Right lobe of liver (tissue), 6 donors: ENCODE data around the gene TRIM31. TPM values are rescaled to one million over a fixed set of nuclear protein-coding genes. Genes with fewer than 3 reads are reported as not detected.

ENCODE experiments used
- ATAC-seq, 4 donors: fragments of 200-7000 bp; cut with Tn5 transposase; one replicate each; pipeline ENCODE4 v1.9.1; 2020; ENCODE audit warnings: mild to moderate bottlenecking in 4 of 4, moderate library complexity in 4 of 4
- DNase-seq, 3 donors: peaks; one replicate each; pipeline ENCODE4 v3.0.0-alpha.2; 2020
- H3K27ac ChIP-seq, 3 donors: fragments of 200-600 bp; one replicate each; pipeline ENCODE4 v1.8.0; 2022
- H3K27me3 ChIP-seq, 2 donors: fragments of 200-600 bp; one replicate each; pipeline ENCODE4 v1.8.0; 2022
- H3K36me3 ChIP-seq, 4 donors: fragments of 200-600 bp; sonication (generic) in 1 of 4; one replicate each; pipeline versions ENCODE4 v1.5.1 to v1.8.0; 2017 to 2022; ENCODE audit warnings: control low read depth in 1 of 4
- H3K4me1 ChIP-seq, 4 donors: fragments of 200-600 bp; sonication (generic) in 1 of 4; one replicate each; pipeline versions ENCODE4 v1.5.1 to v1.8.0; 2017 to 2022; ENCODE audit warnings: control low read depth in 1 of 4
- H3K4me3 ChIP-seq, 3 donors: fragments of 200-600 bp; one replicate each; pipeline ENCODE4 v1.8.0; 2022
- H3K9me3 ChIP-seq, 4 donors: fragments of 200-600 bp; sonication (generic) in 1 of 4; one replicate each; pipeline versions ENCODE4 v1.5.1 to v1.8.0; 2017 to 2022; ENCODE audit warnings: control low read depth in 1 of 4
- POLR2A ChIP-seq: fragments of 450-650 bp; IDR thresholded peaks from one replicate; pipeline ENCODE4 v1.6.1; 2017; ENCODE audit warnings: antibody characterized with exemption, mild to moderate bottlenecking
- WGBS: methylation state at CpG from one replicate; pipeline ENCODE4 v1.1.6; 2018; ENCODE audit warnings: low coverage, low lambda C conversion rate; ENCODE audit not compliant: insufficient coverage; ENCODE audit errors: missing lambda C conversion rate; 5-methylcytosine and 5-hydroxymethylcytosine counted together
- intact Hi-C, 2 donors: fragments of 100-400 bp; cut with DNase I; formaldehyde crosslinking; loops; one replicate each; pipeline versions ENCODE4 v1.11.2 to v1.14.1; 2022
- total RNA-seq, 6 experiments: library from RNA; depleted of rRNA in 2 of 6; stranded (reverse); fragments of >200 nt in 2 of 6; fragmentation: NEBNext Ultra II Directional in 3 of 6; extraction: Animal tissue kit (Norgen Biotek cat#: 25700) in 3 of 6; gene quantifications; one replicate each; pipeline versions ENCODE4 v1.1.0 to v1.2.4, GENCODE V29; 2016 to 2023
- TF ChIP-seq, protein P1 (sequence below), 4 donors: fragments of 200-600 bp in 3 of 4; fragments of 450-650 bp in 1 of 4; IDR thresholded peaks; one replicate each; pipeline versions ENCODE4 v1.5.1 to v1.8.0; 2016 to 2022; ENCODE audit warnings: antibody characterized with exemption in 4 of 4, mild to moderate bottlenecking in 2 of 4
- donor health status: DM: no; HTN: yes; CAD: no.
- donor health status: DM: no; HTN: no; CAD: no.
- donor health status: DM: no; HTN: no; CAD: no.
- donor health status: DM: no; HTN: yes; CAD: no.
- donor health status: DM: no; HTN: yes; CAD: no.

The TRIM31 gene
- total RNA-seq, 6 experiments from 2014 or later: 0.32 to 5.1 (median 0.60) TPM

DNA sequence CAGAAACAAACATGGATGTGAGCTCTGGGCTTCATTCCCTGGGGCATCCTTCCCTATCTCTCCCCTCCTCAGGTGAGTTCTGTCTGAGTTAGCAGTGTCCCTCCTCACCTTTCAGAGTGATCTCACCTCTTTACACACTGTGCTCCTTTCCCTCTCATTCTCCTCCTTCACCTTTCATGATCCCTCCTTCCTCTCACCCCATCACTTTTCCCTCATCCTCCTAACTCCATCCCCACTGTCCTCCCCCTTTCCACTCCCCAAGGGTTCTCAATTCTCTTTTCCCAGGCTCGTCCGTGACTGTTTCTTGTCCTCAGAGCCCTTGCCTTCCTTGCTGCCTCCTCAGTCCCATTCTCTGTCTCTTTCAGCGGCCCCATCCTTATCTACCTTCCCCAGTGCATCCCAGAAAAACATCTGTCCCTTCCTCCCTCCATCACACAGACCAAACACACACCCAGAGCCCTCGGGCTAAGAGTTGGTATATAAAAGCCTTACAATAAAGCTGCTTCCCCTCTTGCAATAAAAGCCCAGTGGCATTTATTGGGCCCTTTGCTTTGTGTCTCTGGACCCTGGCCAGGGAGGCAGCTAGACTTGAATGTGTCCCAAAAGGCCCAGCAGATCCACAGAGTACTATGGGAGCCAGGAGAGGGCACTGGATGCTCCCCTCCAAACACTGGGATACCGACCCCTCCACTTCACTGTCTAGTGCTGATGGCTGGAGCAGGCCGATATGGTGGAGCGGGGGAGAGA, 39.2 kb downstream of the TRIM31 start:
- DNase-seq: no peak
- intact Hi-C loops: no loop called here
- Histone ChIP-seq H3K27me3 (peaks cover 0 to 9% of the 10 kb centered on the region in 2 donors), H3K9me3 (no peaks in the 10 kb centered on the region), H3K36me3 (no peaks in the 10 kb centered on the region), H3K27ac (no peak overlapping the region), H3K4me1 (peaks cover 0 to 19% (median 0%) of the 10 kb centered on the region in 4 donors), H3K4me3 (no peak overlapping the region)
- no peak for ATAC-seq
- no peak for TF ChIP-seq POLR2A
- TF ChIP-seq, protein P1, sequence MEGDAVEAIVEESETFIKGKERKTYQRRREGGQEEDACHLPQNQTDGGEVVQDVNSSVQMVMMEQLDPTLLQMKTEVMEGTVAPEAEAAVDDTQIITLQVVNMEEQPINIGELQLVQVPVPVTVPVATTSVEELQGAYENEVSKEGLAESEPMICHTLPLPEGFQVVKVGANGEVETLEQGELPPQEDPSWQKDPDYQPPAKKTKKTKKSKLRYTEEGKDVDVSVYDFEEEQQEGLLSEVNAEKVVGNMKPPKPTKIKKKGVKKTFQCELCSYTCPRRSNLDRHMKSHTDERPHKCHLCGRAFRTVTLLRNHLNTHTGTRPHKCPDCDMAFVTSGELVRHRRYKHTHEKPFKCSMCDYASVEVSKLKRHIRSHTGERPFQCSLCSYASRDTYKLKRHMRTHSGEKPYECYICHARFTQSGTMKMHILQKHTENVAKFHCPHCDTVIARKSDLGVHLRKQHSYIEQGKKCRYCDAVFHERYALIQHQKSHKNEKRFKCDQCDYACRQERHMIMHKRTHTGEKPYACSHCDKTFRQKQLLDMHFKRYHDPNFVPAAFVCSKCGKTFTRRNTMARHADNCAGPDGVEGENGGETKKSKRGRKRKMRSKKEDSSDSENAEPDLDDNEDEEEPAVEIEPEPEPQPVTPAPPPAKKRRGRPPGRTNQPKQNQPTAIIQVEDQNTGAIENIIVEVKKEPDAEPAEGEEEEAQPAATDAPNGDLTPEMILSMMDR (IDR thresholded peaks at IDR 0.05): no peak
- 28% methylated on average over 6 of the region's 7 CpGs for WGBS

DNA sequence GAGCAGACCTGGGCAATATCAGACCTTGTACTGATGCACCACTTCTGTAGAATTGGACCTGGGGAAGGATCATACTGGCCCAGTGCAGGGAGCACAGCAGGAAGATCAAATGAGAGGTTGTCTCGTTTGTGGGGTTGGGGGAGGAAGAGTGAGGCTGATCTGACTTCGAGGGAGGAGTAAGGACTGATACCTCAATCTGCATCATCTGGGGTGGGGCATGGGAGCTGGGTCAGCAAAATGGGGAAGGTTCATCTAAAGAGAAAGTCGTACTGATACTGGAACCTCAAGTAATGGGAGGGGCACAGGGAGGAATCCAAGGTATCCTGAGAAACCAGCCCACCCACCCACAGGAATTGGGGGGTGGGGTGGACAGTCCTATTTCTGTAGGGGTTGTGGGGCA, 41.0 kb downstream of the TRIM31 start:
- no peak overlapping the region for H3K27ac ChIP-seq
- no peak for ATAC-seq

DNA sequence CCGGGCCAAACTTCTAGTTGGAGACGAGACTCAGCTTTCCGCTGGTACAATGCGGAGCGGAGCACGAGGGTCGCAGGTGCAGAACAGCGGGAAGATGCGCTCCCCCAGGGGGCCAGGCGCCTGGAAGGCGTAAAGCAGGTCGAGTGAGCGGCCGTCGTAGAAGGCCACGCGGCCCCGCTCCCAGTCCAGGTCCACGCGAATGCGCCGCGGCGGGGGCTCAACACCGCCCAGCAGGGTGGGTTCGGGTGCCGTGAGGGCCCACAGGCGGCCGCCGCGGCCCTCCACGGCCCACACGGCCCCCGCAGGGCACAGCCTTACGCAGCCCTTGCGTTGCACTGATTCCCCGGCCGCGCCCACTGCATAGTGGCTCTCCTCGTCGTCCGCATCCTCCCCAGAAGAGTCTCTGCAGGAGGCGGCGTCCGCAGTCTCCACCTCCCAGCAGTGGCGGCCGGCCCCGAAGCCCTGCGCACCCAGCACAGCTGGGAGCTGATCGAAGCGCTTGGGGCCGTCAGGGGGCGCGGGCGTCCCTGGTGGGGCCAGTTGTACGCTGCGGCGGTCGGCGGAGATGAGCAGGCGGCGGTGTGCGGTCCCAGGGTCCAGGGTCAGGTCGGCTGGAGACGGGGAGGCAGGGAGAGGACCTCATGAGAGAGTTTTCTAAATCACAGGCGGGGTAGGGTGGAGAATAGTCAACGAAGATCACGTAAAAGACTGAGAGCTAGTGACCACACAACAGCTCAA, 41.6 kb downstream of the TRIM31 start:
- no peak for ATAC-seq
- no peaks in the 10 kb centered on the region for H3K36me3 ChIP-seq
- no peak for TF ChIP-seq POLR2A
- TF ChIP-seq, protein P1 (IDR thresholded peaks at IDR 0.05): no peak
- no peaks in the 10 kb centered on the region for H3K9me3 ChIP-seq
- peaks cover 0 to 29% (median 4%) of the 10 kb centered on the region in 4 donors for H3K4me1 ChIP-seq
- 31% methylated on average over 20 of the region's 68 CpGs for WGBS
- peak in 2 of 3 donors; percentile 47 to 55 for DNase-seq
- intact Hi-C loops: no loop called here
- no peak overlapping the region for H3K27ac ChIP-seq
- H3K4me3 ChIP-seq: no peak overlapping the region
- H3K27me3 ChIP-seq: peaks cover 0 to 9% of the 10 kb centered on the region in 2 donors

More for the DNA sequence above, 41.0 kb downstream of the TRIM31 start:
- Histone ChIP-seq H3K4me1 (peaks cover 0 to 27% (median 4%) of the 10 kb centered on the region in 4 donors), H3K4me3 (no peak overlapping the region), H3K36me3 (no peaks in the 10 kb centered on the region), H3K9me3 (no peaks in the 10 kb centered on the region), H3K27me3 (peaks cover 0 to 9% of the 10 kb centered on the region in 2 donors)
- no peak for DNase-seq
- WGBS: 23% methylated on average over 3 of the region's 3 CpGs
- TF ChIP-seq POLR2A: no peak
- TF ChIP-seq, protein P1 (IDR thresholded peaks at IDR 0.05): no peak
- intact Hi-C loops: no loop called here

DNA sequence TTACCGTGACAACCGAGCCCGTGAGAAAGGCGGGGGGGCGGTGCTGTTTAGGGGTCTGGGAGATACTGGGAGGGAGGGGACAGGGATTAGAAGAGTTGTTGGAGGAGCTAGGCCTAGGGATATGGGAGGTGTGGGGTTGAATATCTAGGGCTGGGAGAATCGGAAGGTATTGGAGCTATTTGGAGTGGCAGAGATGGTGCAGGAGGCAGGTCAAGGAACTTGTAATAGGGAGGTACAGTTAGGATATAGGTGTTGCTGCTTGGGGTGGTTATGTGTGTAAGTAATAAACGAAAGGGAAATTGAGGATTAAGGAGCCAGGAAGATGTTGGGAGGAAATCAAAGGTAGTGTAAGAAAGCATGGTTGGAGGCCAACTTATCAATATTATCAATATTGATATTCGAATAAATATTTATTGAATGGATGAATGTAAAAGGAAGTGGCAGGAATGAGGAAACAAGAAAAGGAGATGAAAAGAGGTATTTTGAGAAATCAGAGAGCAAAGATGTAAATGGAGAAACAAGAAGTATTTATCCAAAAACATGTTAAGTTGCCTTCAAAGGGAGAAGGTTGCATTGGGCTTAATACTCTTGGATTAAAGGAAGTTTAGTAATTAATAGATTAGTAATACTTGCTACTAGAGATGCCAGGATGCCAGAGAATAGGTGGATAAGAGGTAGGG, 45.3 kb downstream of the TRIM31 start:
- Histone ChIP-seq H3K4me1 (peaks cover 0 to 22% (median 4%) of the 10 kb centered on the region in 4 donors), H3K4me3 (peak overlapping the region; percentile 63 to 79 (median 74)), H3K27me3 (no peaks in the 10 kb centered on the region), H3K36me3 (peaks cover 0 to 3% (median 0%) of the 10 kb centered on the region in 4 donors), H3K27ac (peak overlapping the region; percentile 67 to 72 (median 68)), H3K9me3 (no peaks in the 10 kb centered on the region)
- TF ChIP-seq, protein P1 (IDR thresholded peaks at IDR 0.05): no peak
- no peak for TF ChIP-seq POLR2A
- WGBS: 8% methylated on average over 8 of the region's 8 CpGs
- ATAC-seq: no peak
- no peak for DNase-seq
- intact Hi-C loops: no loop called here
